Endothelial cell of umbilical vein (primary cell): Measurements from ENCODE around the gene ZBTB44. TPM values are rescaled to one million over a fixed set of nuclear protein-coding genes. Genes with fewer than 3 reads are reported as not detected.

ENCODE experiments used
- BruUV-seq: library from RNA; stranded (reverse); fragments of 400-500 nt; replicated peaks from 2 replicates; lab custom pipeline; 2021; lab: Mats Ljungman, UMichigan
- CTCF ChIA-PET: fragments of 300-600, 350-600 bp; sonication (Branson Sonifier 250); formaldehyde crosslinking; loops from one replicate; lab custom pipeline; 2021; ENCODE audit warnings: antibody characterized with exemption, inconsistent platforms; lab: Charles Lee
- POLR2A ChIA-PET: fragments of 300-600, 350-600 bp; sonication (Branson Sonifier 250); formaldehyde crosslinking; loops from one replicate; lab custom pipeline; 2021; ENCODE audit warnings: antibody characterized with exemption, inconsistent platforms; lab: Charles Lee
- DNase-seq: peaks from one replicate; pipeline ENCODE4 v3.0.0-alpha.2; 2011; ENCODE audit warnings: low read depth, low spot score
- FAIRE-seq: peaks from 2 replicates; lab custom pipeline; 2011; peaks lifted over from hg19 to GRCh38; lab: Jason Lieb, UNC
- H2AFZ ChIP-seq: 2 replicates; pipeline ENCODE4 v1.6.0; 2012; ENCODE audit warnings: low read depth, low read length, control low read depth, inconsistent platforms
- H3K27ac ChIP-seq: 2 replicates; pipeline ENCODE4 v1.5.1; 2011; ENCODE audit warnings: low read depth, mild to moderate bottlenecking, control low read depth, low read length, moderate library complexity; ENCODE audit not compliant: insufficient read depth
- H3K27me3 ChIP-seq, 2 experiments: 2 replicates each; pipeline versions ENCODE4 v1.6.0 to v1.6.1; 2011; ENCODE audit warnings: low read length in 2 of 2, mixed read lengths in 1 of 2; ENCODE audit not compliant: control insufficient read depth in 2 of 2, insufficient read depth in 2 of 2
- H3K36me3 ChIP-seq, 2 experiments: 2 replicates in 1 of 2; 3 replicates in 1 of 2; pipeline ENCODE4 v1.5.1; 2011; ENCODE audit warnings: low read length in 2 of 2, mild to moderate bottlenecking in 1 of 2, moderate library complexity in 1 of 2; ENCODE audit not compliant: control insufficient read depth in 2 of 2, insufficient read depth in 2 of 2; ENCODE audit errors: extremely low read depth in 1 of 2
- H3K4me1 ChIP-seq: 3 replicates; pipeline ENCODE4 v1.5.1; 2011; ENCODE audit warnings: mild to moderate bottlenecking, low read length; ENCODE audit not compliant: control insufficient read depth, insufficient read depth; ENCODE audit errors: extremely low read depth
- H3K4me2 ChIP-seq: 2 replicates; pipeline ENCODE4 v1.6.1; 2011; ENCODE audit warnings: low read length, control low read depth, mixed read lengths; ENCODE audit not compliant: insufficient read depth
- H3K4me3 ChIP-seq, 3 experiments: fragments of 200-600 bp in 1 of 3; sonication (generic), shearing (Covaris generic) in 1 of 3; replicated peaks in 1 of 3; 2 replicates each; pipeline ENCODE4 v1.5.1; 2011 to 2016; ENCODE audit warnings: control low read depth in 3 of 3, low read length in 3 of 3, mild to moderate bottlenecking in 2 of 3, inconsistent platforms in 1 of 3, low read depth in 1 of 3, moderate library complexity in 1 of 3; ENCODE audit not compliant: insufficient read depth in 1 of 3
- H3K79me2 ChIP-seq: 2 replicates; pipeline ENCODE4 v1.6.0; 2012; ENCODE audit warnings: low read length, inconsistent platforms; ENCODE audit not compliant: control insufficient read depth, insufficient read depth
- H3K9ac ChIP-seq: replicated peaks from 2 replicates; pipeline ENCODE3; 2011; ENCODE audit warnings: low read length, control low read depth; ENCODE audit not compliant: insufficient read depth; ENCODE audit errors: extremely low read depth
- H3K9me1 ChIP-seq: replicated peaks from 3 replicates; pipeline ENCODE4 v1.6.0; 2011; ENCODE audit warnings: mild to moderate bottlenecking, low read length; ENCODE audit not compliant: control insufficient read depth, insufficient read depth; ENCODE audit errors: extremely low read depth
- H3K9me3 ChIP-seq: replicated peaks from 2 replicates; pipeline ENCODE4 v1.5.1; 2012; ENCODE audit warnings: low read length, inconsistent platforms; ENCODE audit not compliant: control insufficient read depth, insufficient read depth
- H4K20me1 ChIP-seq: replicated peaks from 2 replicates; pipeline ENCODE3; 2011; ENCODE audit warnings: mild to moderate bottlenecking, low read length; ENCODE audit not compliant: control insufficient read depth, insufficient read depth; ENCODE audit errors: extremely low read depth
- CTCF ChIP-seq, 2 donors: IDR thresholded peaks; 1 replicate in 1 of 2; 2 replicates in 1 of 2; pipeline ENCODE4 v1.5.1; 2011; ENCODE audit warnings: low read length in 2 of 2, mild to moderate bottlenecking in 2 of 2, moderate library complexity in 2 of 2, control low read depth in 1 of 2, inconsistent platforms in 1 of 2, low read depth in 1 of 2; ENCODE audit not compliant: insufficient read depth in 1 of 2; ENCODE audit errors: extremely low read depth in 1 of 2
- EZH2 ChIP-seq: IDR thresholded peaks from 2 replicates; pipeline ENCODE4 v1.6.1; 2012; ENCODE audit warnings: borderline replicate concordance, low read depth, mild to moderate bottlenecking, moderate library complexity, low read length, inconsistent platforms; ENCODE audit not compliant: severe bottlenecking
- FOS ChIP-seq: IDR thresholded peaks from 2 replicates; pipeline ENCODE4 v1.6.1; 2011; ENCODE audit warnings: mild to moderate bottlenecking, low read length, moderate library complexity, borderline replicate concordance; ENCODE audit not compliant: insufficient read depth
- GATA2 ChIP-seq: IDR thresholded peaks from 2 replicates; pipeline ENCODE4 v1.7.0; 2011; ENCODE audit warnings: low read depth, mild to moderate bottlenecking, moderate library complexity, mixed read lengths, low read length; ENCODE audit not compliant: insufficient read length, insufficient read depth
- JUN ChIP-seq: IDR thresholded peaks from 2 replicates; pipeline ENCODE4 v1.6.1; 2011; ENCODE audit warnings: borderline replicate concordance, low read depth; ENCODE audit not compliant: insufficient read length, insufficient read depth
- MAX ChIP-seq: IDR thresholded peaks from 2 replicates; pipeline ENCODE4 v1.6.1; 2011; ENCODE audit not compliant: insufficient read depth, insufficient read length
- MYC ChIP-seq: IDR thresholded peaks from one replicate; pipeline ENCODE4 v1.6.1; 2011; ENCODE audit warnings: mild to moderate bottlenecking, low read depth, low read length
- POLR2A ChIP-seq: IDR thresholded peaks from 2 replicates; pipeline ENCODE4 v1.6.1; 2012; ENCODE audit warnings: low read depth, mild to moderate bottlenecking, control low read depth, low read length
- POLR2AphosphoS5 ChIP-seq: IDR thresholded peaks from 2 replicates; pipeline ENCODE4 v1.6.1; 2012; ENCODE audit warnings: low read depth, mild to moderate bottlenecking, control low read depth, low read length, moderate library complexity; ENCODE audit not compliant: insufficient read depth
- dilution Hi-C: fragments of 300-500 bp; cut with MboI; formaldehyde crosslinking; loops from one replicate; pipeline ENCODE4 v1.15.0; 2019; ENCODE audit warnings: low sequenced_read_pairs; ENCODE audit not compliant: extremely low pct_ligation_motif_present
- intact Hi-C: fragments of 100-400 bp; cut with micrococcal nuclease; formaldehyde crosslinking; loops from one replicate; pipeline ENCODE4 v1.10.0; 2022
- polyA plus RNA-seq, 4 experiments: library from polyadenylated mRNA; depleted of rRNA in 3 of 4; stranded (reverse) in 3 of 4; unstranded in 1 of 4; fragments of >200 nt; gene quantifications; 2 replicates each; pipeline versions ENCODE4 v1.2.1 to v1.2.3, GENCODE V29; 2011 to 2012; ENCODE audit warnings: missing spikeins in 1 of 4
- total RNA-seq: library from RNA; stranded (reverse); gene quantifications from 2 replicates; pipeline ENCODE4 v1.2.3, GENCODE V29; 2021

ZBTB44 gene
- total and polyA plus RNA-seq, 2 donors (not counting 3 experiments of a cell fraction or from before 2014, with no cell fraction given): 8.7 to 24.4 TPM

GRCh38 chr11:130260742-130261141, 54.0 kb downstream of the ZBTB44 start:
- Histone ChIP-seq H3K36me3 (peaks cover 0 to 5% of the 10 kb centered on the region in 2 experiments), H3K9ac (no peak overlapping the region), H3K4me1 (no peaks in the 10 kb centered on the region), H3K4me3 (no peak overlapping the region), H3K27ac (no peak overlapping the region), H4K20me1 (no peaks in the 10 kb centered on the region), H3K27me3 (no peaks in the 10 kb centered on the region), H3K79me2 (no peaks in the 10 kb centered on the region), H2AFZ (no peak overlapping the region), H3K4me2 (no peak overlapping the region), H3K9me3 (no peaks in the 10 kb centered on the region), H3K9me1 (no peaks in the 10 kb centered on the region)
- DNase-seq: no peak
- ChIA-PET POLR2A (no interaction called here), CTCF (interaction anchor here (1.2 kb wide), 1 partner anchor 10 kb away, joined by 3 read pairs; no protein-coding TSS in a partner anchor)
- dilution Hi-C loops: no loop called here
- TF ChIP-seq POLR2AphosphoS5 (no peak), MAX (no peak), EZH2 (no peak), FOS (no peak), POLR2A (no peak), JUN (no peak), CTCF (IDR thresholded peaks at IDR 0.05; ENCODE audit: extremely low read depth in 1 of 2, insufficient read depth in 1 of 2, low read depth in 1 of 2, low read length in 2 of 2) (no peak), MYC (no peak), GATA2 (no peak)
- no peak for FAIRE-seq
- no TSS peak for BruUV-seq
- intact Hi-C loops: no loop called here
